Glutamatergic neuron (in vitro differentiated cells): ENCODE data around the gene CHRND. TPM values are rescaled to one million over a fixed set of nuclear protein-coding genes. Genes with fewer than 3 reads are reported as not detected.
"Not testable (repeated sequence)": the region's sequence is repeated elsewhere in the genome, so short reads cannot be mapped to it uniquely, and the experiment has no call there.

Source experiments
- DNase-seq: peaks from one replicate; pipeline ENCODE4 v3.0.0; 2022
- H3K27ac Mint-ChIP-seq: one replicate; pipeline ENCODE4 v1.8.0; 2020; ENCODE audit warnings: mild to moderate bottlenecking, mixed read lengths, inconsistent platforms; ENCODE audit not compliant: unreplicated experiment
- H3K27me3 Mint-ChIP-seq: one replicate; pipeline ENCODE4 v1.8.0; 2020; ENCODE audit warnings: mild to moderate bottlenecking, moderate library complexity, mixed read lengths, inconsistent platforms; ENCODE audit not compliant: unreplicated experiment
- H3K36me3 Mint-ChIP-seq: one replicate; pipeline ENCODE4 v1.8.0; 2020; ENCODE audit warnings: mild to moderate bottlenecking, mixed read lengths, inconsistent platforms; ENCODE audit not compliant: unreplicated experiment
- H3K4me1 Mint-ChIP-seq: one replicate; pipeline ENCODE4 v1.8.0; 2020; ENCODE audit warnings: mild to moderate bottlenecking, low read depth, mixed read lengths, inconsistent platforms; ENCODE audit not compliant: unreplicated experiment
- H3K4me3 Mint-ChIP-seq: one replicate; pipeline ENCODE4 v1.8.0; 2020; ENCODE audit warnings: mild to moderate bottlenecking, mixed read lengths, inconsistent platforms; ENCODE audit not compliant: unreplicated experiment
- H3K9me3 Mint-ChIP-seq: one replicate; pipeline ENCODE4 v1.8.0; 2020; ENCODE audit warnings: mild to moderate bottlenecking, moderate library complexity, mixed read lengths, inconsistent platforms; ENCODE audit not compliant: unreplicated experiment
- total RNA-seq: library from RNA; stranded (reverse); fragmentation: NEBNext Ultra II Directional; extraction: Animal tissue kit (Norgen Biotek cat#: 25700); gene quantifications from one replicate; pipeline ENCODE4 v1.2.1, GENCODE V29; 2021; ENCODE audit not compliant: unreplicated experiment
- TF ChIP-seq, protein P1 (sequence below): fragments of 200-600 bp; sonication (generic); IDR thresholded peaks from one replicate; pipeline ENCODE4 v1.5.0; 2021; ENCODE audit not compliant: partially characterized antibody, unreplicated experiment

The CHRND gene
- total RNA-seq, 1 donor from 2014 or later = 2.2 TPM

DNA sequence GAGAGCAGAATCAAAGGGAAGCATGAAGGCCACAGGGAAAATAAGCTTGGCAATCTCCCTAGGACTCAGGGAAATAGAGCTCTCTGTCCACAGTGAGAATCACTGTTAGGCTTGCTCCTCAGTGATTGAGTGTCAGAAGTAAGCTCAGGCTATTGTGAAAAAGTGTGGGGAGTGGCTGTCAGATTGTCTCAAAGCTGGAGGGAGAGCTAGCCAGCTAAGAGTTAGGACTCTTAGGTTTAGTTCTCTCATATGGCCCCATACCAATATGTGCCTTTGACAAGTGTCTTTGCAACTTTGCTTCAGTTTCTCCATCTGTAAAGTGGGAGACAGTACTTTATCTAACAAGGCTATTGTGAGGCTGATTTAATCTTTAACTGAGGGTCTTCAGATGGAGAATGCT is 41.8 kb downstream of the CHRND start:
- no peaks in the 10 kb centered on the region for H3K27me3 Mint-ChIP-seq
- H3K36me3 Mint-ChIP-seq = peaks cover 3% of the 10 kb centered on the region
- H3K4me3 Mint-ChIP-seq = no peak overlapping the region
- no peak for DNase-seq
- H3K27ac Mint-ChIP-seq = no peak overlapping the region
- no peaks in the 10 kb centered on the region for H3K4me1 Mint-ChIP-seq
- H3K9me3 Mint-ChIP-seq = no peaks in the 10 kb centered on the region
- TF ChIP-seq, protein P1, sequence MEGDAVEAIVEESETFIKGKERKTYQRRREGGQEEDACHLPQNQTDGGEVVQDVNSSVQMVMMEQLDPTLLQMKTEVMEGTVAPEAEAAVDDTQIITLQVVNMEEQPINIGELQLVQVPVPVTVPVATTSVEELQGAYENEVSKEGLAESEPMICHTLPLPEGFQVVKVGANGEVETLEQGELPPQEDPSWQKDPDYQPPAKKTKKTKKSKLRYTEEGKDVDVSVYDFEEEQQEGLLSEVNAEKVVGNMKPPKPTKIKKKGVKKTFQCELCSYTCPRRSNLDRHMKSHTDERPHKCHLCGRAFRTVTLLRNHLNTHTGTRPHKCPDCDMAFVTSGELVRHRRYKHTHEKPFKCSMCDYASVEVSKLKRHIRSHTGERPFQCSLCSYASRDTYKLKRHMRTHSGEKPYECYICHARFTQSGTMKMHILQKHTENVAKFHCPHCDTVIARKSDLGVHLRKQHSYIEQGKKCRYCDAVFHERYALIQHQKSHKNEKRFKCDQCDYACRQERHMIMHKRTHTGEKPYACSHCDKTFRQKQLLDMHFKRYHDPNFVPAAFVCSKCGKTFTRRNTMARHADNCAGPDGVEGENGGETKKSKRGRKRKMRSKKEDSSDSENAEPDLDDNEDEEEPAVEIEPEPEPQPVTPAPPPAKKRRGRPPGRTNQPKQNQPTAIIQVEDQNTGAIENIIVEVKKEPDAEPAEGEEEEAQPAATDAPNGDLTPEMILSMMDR = no peak

DNA sequence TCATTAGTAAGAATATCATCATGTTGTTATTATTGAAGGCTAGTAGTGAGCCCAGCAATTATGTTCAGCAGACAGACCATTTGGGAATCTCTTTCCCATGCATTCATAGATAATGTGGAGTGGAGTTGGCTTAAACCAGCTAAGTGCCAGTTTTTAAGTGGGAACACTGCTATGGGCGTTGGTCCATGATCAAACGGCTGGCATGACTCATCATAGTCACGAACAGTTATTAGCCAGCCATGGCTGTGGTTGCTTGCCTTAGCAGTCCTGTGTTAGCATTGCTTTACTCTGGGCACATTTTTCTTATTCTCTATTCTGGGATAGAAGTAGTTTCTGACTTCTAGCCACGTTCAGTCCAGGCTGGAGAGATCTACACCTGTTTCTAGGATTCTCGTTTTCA is 42.2 kb downstream of the CHRND start:
- peaks cover 3% of the 10 kb centered on the region for H3K36me3 Mint-ChIP-seq

DNA sequence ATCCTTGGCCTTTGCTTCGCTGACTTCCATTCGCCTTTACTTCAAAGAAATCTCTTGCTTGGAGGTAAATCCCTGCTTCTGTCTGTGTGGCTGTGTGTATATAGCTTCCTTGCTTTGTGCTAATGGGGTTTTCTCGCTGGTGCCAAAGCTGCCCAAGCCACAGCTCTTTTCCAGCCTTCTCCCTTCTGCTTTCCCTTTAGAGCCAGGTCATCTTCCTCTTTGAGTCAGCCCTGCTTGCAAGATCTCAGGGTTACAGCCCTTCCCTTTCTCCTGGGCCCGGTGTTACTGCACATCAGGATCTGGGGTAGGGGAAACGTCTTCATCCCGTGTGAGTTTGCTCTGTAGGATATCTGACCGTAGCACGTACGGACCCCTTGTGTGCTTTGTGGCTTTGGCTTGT is 43.6 kb downstream of the CHRND start:
- DNase-seq = no peak
- no peak overlapping the region for H3K4me3 Mint-ChIP-seq
- no peak overlapping the region for H3K27ac Mint-ChIP-seq
- H3K9me3 Mint-ChIP-seq = no peaks in the 10 kb centered on the region
- no peaks in the 10 kb centered on the region for H3K27me3 Mint-ChIP-seq
- peaks cover 3% of the 10 kb centered on the region for H3K36me3 Mint-ChIP-seq
- H3K4me1 Mint-ChIP-seq = no peaks in the 10 kb centered on the region
- TF ChIP-seq, protein P1 = no peak

More for the DNA sequence above, 42.2 kb downstream of the CHRND start:
- H3K4me1 Mint-ChIP-seq = no peaks in the 10 kb centered on the region
- DNase-seq = no peak
- no peak overlapping the region for H3K4me3 Mint-ChIP-seq
- no peaks in the 10 kb centered on the region for H3K27me3 Mint-ChIP-seq
- H3K27ac Mint-ChIP-seq = no peak overlapping the region
- H3K9me3 Mint-ChIP-seq = no peaks in the 10 kb centered on the region
- TF ChIP-seq, protein P1 = no peak

DNA sequence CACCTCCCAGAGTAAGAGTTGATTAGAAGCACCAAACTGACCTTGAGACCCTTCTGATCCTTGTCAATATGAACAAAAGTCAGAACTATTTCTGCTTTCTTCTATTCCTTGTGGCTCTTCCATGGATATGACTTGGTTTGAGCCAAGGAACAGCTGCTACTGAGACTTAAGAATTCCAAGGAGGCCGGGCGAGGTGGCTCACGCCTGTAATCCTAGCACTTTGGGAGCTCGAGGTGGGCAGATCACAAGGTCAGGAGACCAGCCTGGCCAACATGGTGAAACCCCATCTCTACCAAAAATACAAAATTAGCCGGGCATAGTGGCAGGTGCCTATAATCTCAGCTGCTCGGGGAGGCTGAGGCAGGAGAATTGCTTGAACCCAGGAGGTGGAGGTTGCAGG is 44.5 kb downstream of the CHRND start:
- H3K27me3 Mint-ChIP-seq, H3K4me1 Mint-ChIP-seq, DNase-seq, H3K9me3 Mint-ChIP-seq, H3K4me3 Mint-ChIP-seq, H3K27ac Mint-ChIP-seq, H3K36me3 Mint-ChIP-seq: not testable (repeated sequence)

DNA sequence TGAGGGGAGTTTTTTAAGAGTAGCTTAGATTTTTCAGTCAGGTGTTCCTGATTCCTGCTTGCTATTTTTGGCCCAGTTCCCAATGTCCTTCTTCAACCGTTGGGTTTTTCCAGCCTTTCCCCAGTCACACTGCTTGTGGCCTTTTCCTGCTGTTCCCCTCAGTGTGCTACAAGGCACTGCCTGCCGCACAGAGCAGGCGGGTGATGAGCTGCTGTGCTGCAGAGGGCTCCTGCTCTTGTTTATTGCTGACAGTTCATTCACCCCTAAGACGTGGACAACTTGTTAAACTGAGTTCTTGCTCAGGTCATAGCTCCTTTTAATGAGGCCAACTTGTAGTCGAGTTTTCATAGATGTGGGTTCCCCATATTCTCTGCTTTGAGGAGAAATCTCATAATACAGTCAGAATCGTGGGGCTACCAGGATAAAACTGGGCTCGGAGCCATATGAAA is 45.1 kb downstream of the CHRND start:
- Mint-ChIP-seq H3K36me3 (peaks cover 3% of the 10 kb centered on the region), H3K27me3 (no peaks in the 10 kb centered on the region), H3K27ac (no peak overlapping the region), H3K4me1 (no peaks in the 10 kb centered on the region), H3K9me3 (no peaks in the 10 kb centered on the region), H3K4me3 (no peak overlapping the region)
- TF ChIP-seq, protein P1 = no peak
- no peak for DNase-seq

DNA sequence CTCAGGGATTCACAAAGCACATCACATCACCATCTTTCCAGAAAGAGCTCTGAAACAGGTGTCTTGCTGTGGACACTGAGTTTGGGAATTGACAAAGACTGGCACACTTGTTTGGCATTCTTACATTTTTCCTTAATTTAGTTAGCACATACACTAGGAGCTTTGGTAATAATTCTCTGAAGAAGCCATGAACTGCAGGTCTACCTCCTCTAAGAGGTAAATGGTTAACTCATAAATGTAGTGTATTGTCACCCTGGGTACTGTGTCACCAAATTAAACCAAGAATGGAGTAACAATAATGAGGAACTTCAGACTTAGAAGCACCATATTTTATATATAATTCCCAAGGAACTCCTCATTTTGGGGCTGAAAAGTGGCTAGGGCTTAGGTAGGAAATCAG is 47.1 kb downstream of the CHRND start:
- Mint-ChIP-seq H3K27me3 (no peaks in the 10 kb centered on the region), H3K36me3 (peaks cover 3% of the 10 kb centered on the region), H3K9me3 (no peaks in the 10 kb centered on the region), H3K4me3 (no peak overlapping the region), H3K4me1 (no peaks in the 10 kb centered on the region), H3K27ac (no peak overlapping the region)
- DNase-seq = no peak
- TF ChIP-seq, protein P1 = no peak
